ENCODE measurements around the gene ZYG11A.

Gene ZYG11A

DNA sequence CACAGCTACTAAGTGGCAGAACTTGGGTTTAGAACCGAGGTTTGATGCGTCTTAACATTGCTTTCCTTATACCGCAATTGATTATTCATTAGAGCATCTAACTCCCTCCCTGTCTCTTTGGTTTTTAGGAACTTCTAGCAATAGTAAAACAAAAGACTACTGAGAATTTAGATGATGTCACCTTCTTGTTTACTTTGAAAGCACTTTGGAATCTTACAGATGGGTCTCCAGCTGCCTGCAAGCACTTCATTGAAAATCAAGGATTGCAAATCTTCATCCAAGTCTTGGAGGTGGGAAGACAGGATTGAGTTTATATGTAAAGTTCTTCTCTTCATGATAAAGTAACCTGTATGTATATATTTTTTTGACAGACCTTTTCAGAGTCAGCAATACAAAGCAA lies 35.0 kb downstream of the ZYG11A start:
- no peak for TF ChIP-seq CTCF (IDR thresholded peaks at IDR 0.05; ENCODE audit: borderline replicate concordance, control extremely low read depth, extremely low read depth, insufficient read depth, missing control alignments)
- no peak for DNase-seq (ENCODE audit: low spot score)
- in situ Hi-C loops (cut with MboI; ENCODE audit: low sequenced_read_pairs, unreplicated experiment) = no loop called here

DNA sequence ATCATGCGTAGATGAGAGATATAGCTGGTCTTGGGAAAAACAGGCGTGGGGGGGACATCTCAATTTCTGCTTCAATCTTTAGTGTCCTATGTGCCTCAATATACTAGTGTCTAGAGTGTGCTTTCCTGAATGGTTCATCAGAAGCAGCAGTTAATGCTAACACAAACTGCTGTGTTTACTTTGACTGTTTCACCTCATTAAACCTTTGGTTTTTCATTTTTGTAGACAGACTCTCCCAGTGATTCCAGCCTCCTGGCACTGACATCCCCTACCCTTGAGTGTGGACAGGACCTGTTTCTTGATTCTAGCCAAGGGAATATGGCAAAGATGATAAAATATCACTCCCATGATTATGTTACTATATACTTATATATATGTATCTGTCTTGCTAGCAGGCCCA lies 37.6 kb downstream of the ZYG11A start:
- in situ Hi-C loops (cut with MboI; ENCODE audit: low sequenced_read_pairs, unreplicated experiment) = no loop called here
- TF ChIP-seq CTCF (IDR thresholded peaks at IDR 0.05; ENCODE audit: borderline replicate concordance, control extremely low read depth, extremely low read depth, insufficient read depth, missing control alignments) = no peak
- no peak for DNase-seq (ENCODE audit: low spot score)

DNA sequence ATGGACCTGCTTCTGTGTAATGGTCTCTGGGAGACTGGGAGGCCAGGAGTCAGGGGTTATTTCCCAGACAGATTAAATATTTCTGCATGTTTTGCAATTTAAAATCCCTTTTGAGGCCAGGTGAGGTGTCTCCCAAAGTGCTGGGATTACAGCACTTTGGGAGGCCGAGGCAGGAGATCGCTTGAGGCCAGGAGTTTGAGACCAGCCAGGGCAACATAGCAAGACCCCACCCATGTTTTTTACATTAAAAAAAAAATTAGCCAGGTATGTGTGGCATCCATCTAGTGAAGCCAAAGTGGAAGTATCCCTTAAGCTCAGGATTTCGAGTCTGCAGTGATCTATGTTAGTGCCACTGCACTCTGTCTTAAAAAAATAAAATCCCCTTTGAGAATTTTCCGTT lies 44.9 kb downstream of the ZYG11A start:
- no peak for TF ChIP-seq CTCF (IDR thresholded peaks at IDR 0.05; ENCODE audit: borderline replicate concordance, control extremely low read depth, extremely low read depth, insufficient read depth, missing control alignments)
- in situ Hi-C loops (cut with MboI; ENCODE audit: low sequenced_read_pairs, unreplicated experiment) = no loop called here
- no peak for DNase-seq (ENCODE audit: low spot score)

DNA sequence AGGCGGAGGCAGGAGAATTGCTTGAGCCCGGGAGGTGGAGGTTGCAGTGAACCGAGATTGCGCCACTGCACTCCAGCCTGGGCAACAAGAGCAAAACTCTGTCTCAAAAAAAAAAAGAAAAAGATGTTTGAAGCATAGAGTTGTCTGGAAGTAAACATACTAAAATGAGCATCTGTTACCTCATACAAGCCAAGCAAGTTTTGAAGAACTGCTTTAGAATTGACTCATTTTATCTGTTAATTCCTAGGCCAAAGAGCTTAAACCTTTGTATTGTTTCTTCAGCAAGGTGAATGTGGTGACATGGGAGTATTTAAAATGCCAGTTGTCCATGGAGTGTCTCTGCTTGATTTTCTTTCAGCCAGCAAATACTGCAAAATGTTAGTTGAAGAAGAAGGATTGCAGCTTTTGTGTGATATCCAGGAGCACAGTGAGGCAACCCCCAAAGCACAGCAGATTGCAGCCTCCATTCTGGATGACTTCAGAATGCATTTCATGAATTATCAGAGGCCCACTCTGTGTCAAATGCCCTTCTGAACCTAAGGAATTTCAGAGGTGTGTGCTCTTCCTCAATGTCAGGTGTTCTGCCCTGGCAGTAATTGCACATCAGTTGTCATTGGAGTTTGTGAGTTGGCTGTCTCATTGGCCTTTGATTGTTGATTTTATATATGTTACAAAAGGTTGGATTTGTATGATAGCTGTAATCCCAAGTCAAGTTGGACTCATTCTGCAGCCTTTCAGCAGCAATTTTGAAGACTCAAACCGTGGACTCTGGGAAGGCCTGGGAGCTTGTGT lies 50.1 kb downstream of the ZYG11A start:
- no peak for DNase-seq (ENCODE audit: low spot score)
- TF ChIP-seq CTCF (IDR thresholded peaks at IDR 0.05; ENCODE audit: borderline replicate concordance, control extremely low read depth, extremely low read depth, insufficient read depth, missing control alignments) = no peak
- in situ Hi-C loops (cut with MboI; ENCODE audit: low sequenced_read_pairs, unreplicated experiment) = no loop called here

- in situ Hi-C loops (cut with MboI; ENCODE audit: low sequenced_read_pairs, unreplicated experiment) = no loop called here
- no peak for DNase-seq (ENCODE audit: low spot score)
- no peak for TF ChIP-seq CTCF (IDR thresholded peaks at IDR 0.05; ENCODE audit: borderline replicate concordance, control extremely low read depth, extremely low read depth, insufficient read depth, missing control alignments)
Measured at GRCh38 chr1:52899445-52899894, 56.9 kb downstream of the ZYG11A start.

GRCh38 chr1:52900402-52900801 lies 57.8 kb downstream of the ZYG11A start:
- no peak for DNase-seq (ENCODE audit: low spot score)
- TF ChIP-seq CTCF (IDR thresholded peaks at IDR 0.05; ENCODE audit: borderline replicate concordance, control extremely low read depth, extremely low read depth, insufficient read depth, missing control alignments) = no peak
- in situ Hi-C loops (cut with MboI; ENCODE audit: low sequenced_read_pairs, unreplicated experiment) = loop anchor here (25.0 kb wide), 1 partner anchor 287 kb away; the partner anchor contains the start of gene CPT2
